ENCODE measurements around the gene LMTK3. TPM values are rescaled to one million over a fixed set of nuclear protein-coding genes. Genes with fewer than 3 reads are reported as not detected.

Gene LMTK3
- total and polyA plus RNA-seq, 9 of the 15 experiments (the other 6 are each of a cell fraction or from before 2014, with no cell fraction given) = 0.35 to 12.3 (median 2.0) TPM; not detected in 2

DNA sequence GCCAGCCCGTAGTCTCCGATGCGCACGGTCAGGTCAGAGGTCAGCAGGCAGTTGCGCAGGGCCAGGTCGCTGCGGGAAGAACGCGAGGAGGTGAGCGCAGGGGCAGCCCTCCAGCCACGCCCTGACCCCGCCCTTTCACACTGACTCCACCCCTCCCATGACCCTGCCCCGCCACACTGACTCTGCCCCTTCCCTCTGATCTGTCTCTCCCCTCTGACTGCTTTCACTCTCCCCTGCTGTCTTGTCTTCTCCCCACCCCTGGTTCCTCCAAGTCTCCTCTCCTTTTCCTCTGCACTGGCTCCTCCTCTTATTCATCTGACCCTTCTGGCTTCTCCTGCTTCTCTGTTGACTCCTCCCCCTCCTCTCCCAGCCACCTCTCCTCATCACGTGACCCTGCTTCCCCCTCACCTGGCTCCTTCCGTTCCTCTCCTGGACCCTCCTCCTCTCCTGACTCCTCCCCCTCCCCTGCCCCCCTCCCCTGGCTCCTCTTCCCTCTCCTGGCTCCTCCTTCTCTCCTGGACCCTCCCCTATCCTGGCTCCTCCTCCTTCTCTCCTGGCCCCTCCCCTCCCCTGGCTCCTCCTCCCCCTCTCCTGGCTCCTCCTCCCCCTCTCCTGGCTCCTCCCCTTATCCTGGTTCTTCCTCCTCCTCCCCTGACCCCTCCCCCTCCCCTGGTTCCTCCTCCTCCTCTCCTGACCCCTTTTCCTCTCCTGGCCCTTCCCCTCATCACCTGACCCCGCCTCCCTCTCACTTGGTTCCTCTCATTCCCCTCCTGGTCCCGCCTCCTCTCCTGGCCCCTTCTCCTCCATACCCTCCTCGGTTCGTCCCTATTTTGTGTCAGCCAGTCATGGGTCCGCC lies 9.9 kb downstream of the LMTK3 start (continued):
- TF ChIP-seq, protein P1, sequence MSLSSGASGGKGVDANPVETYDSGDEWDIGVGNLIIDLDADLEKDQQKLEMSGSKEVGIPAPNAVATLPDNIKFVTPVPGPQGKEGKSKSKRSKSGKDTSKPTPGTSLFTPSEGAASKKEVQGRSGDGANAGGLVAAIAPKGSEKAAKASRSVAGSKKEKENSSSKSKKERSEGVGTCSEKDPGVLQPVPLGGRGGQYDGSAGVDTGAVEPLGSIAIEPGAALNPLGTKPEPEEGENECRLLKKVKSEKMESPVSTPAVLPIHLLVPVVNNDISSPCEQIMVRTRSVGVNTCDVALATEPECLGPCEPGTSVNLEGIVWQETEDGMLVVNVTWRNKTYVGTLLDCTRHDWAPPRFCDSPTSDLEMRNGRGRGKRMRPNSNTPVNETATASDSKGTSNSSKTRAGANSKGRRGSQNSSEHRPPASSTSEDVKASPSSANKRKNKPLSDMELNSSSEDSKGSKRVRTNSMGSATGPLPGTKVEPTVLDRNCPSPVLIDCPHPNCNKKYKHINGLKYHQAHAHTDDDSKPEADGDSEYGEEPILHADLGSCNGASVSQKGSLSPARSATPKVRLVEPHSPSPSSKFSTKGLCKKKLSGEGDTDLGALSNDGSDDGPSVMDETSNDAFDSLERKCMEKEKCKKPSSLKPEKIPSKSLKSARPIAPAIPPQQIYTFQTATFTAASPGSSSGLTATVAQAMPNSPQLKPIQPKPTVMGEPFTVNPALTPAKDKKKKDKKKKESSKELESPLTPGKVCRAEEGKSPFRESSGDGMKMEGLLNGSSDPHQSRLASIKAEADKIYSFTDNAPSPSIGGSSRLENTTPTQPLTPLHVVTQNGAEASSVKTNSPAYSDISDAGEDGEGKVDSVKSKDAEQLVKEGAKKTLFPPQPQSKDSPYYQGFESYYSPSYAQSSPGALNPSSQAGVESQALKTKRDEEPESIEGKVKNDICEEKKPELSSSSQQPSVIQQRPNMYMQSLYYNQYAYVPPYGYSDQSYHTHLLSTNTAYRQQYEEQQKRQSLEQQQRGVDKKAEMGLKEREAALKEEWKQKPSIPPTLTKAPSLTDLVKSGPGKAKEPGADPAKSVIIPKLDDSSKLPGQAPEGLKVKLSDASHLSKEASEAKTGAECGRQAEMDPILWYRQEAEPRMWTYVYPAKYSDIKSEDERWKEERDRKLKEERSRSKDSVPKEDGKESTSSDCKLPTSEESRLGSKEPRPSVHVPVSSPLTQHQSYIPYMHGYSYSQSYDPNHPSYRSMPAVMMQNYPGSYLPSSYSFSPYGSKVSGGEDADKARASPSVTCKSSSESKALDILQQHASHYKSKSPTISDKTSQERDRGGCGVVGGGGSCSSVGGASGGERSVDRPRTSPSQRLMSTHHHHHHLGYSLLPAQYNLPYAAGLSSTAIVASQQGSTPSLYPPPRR (CRISPR knock-in tag; IDR thresholded peaks at IDR 0.05; ENCODE audit: borderline replicate concordance) = no peak
- TF ChIP-seq ZBTB8A (IDR thresholded peaks at IDR 0.05; ENCODE audit: partially characterized antibody) (no peak), ZNF311 (CRISPR knock-in tag; IDR thresholded peaks at IDR 0.05) (no peak), ZNF75A (CRISPR knock-in tag; IDR thresholded peaks at IDR 0.05) (no peak), NUFIP1 (IDR thresholded peaks at IDR 0.05; ENCODE audit: partially characterized antibody) (no peak), ZBTB26 (CRISPR knock-in tag; IDR thresholded peaks at IDR 0.05) (peak; percentile 97), FOXA3 (CRISPR knock-in tag; conservative IDR thresholded peaks at IDR 0.05 in 1 of 2, IDR thresholded peaks at IDR 0.05 in 1 of 2) (no peak), CEBPB (tag; IDR thresholded peaks at IDR 0.05) (no peak), ZNF224 (CRISPR knock-in tag; IDR thresholded peaks at IDR 0.05) (no peak), ZNF232 (CRISPR knock-in tag; IDR thresholded peaks at IDR 0.05) (no peak), NCOA1 (IDR thresholded peaks at IDR 0.05; ENCODE audit: low read depth) (peak; percentile 75; the same call in 1 of the 2 replicates), KAT7 (CRISPR knock-in tag; IDR thresholded peaks at IDR 0.05; ENCODE audit: borderline replicate concordance) (no peak), ZNF134 (CRISPR knock-in tag; conservative IDR thresholded peaks at IDR 0.05) (no peak), MTA2 (IDR thresholded peaks at IDR 0.05; ENCODE audit: low read depth) (peak; percentile 28; the same call in 1 of the 2 replicates), SETDB1 (IDR thresholded peaks at IDR 0.05; ENCODE audit: low read length) (no peak), IRF9 (tag; IDR thresholded peaks at IDR 0.05) (no peak), ZNF12 (CRISPR knock-in tag; IDR thresholded peaks at IDR 0.05) (no peak), BRD4 (IDR thresholded peaks at IDR 0.05) (no peak), ZNF140 (CRISPR knock-in tag; IDR thresholded peaks at IDR 0.05) (no peak)
- TF ChIP-seq, protein P2, sequence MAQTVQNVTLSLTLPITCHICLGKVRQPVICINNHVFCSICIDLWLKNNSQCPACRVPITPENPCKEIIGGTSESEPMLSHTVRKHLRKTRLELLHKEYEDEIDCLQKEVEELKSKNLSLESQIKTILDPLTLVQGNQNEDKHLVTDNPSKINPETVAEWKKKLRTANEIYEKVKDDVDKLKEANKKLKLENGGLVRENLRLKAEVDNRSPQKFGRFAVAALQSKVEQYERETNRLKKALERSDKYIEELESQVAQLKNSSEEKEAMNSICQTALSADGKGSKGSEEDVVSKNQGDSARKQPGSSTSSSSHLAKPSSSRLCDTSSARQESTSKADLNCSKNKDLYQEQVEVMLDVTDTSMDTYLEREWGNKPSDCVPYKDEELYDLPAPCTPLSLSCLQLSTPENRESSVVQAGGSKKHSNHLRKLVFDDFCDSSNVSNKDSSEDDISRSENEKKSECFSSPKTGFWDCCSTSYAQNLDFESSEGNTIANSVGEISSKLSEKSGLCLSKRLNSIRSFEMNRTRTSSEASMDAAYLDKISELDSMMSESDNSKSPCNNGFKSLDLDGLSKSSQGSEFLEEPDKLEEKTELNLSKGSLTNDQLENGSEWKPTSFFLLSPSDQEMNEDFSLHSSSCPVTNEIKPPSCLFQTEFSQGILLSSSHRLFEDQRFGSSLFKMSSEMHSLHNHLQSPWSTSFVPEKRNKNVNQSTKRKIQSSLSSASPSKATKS (CRISPR knock-in tag; IDR thresholded peaks at IDR 0.05) = no peak
